GM19240 (cell line): ENCODE data around the gene CSF3R.

ENCODE experiments used
- DNase-seq: peaks from one replicate; pipeline ENCODE4 v3.0.0; 2011; ENCODE audit warnings: low spot score; ENCODE audit not compliant: insufficient read length

CSF3R gene

GRCh38 chr1:36463463-36463802 is 19.3 kb downstream of the CSF3R start:
- no peak for DNase-seq

- DNase-seq, result no peak
Observed at GRCh38 chr1:36458910-36459309, 23.8 kb downstream of the CSF3R start.

- no peak for DNase-seq
Observed at GRCh38 chr1:36457691-36458090, 25.0 kb downstream of the CSF3R start.

GRCh38 chr1:36456391-36456928 is 26.3 kb downstream of the CSF3R start:
- no peak for DNase-seq

- DNase-seq, result no peak
Observed at GRCh38 chr1:36455386-36455785, 27.3 kb downstream of the CSF3R start.

- DNase-seq, result no peak
Observed at GRCh38 chr1:36453600-36454388, 28.9 kb downstream of the CSF3R start.

GRCh38 chr1:36453051-36453450 is 29.7 kb downstream of the CSF3R start:
- DNase-seq, result no peak

- DNase-seq, result no peak
Observed at GRCh38 chr1:36450919-36451305, 31.8 kb downstream of the CSF3R start.

GRCh38 chr1:36450270-36450918 is 32.3 kb downstream of the CSF3R start, which contains the start of gene OSCP1:
OSCP1 (minus strand) TSS chr1:36450451; CDS start chr1:36450369, 82 bp downstream.
- peak; percentile 97 for DNase-seq

GRCh38 chr1:36448530-36449056 is 34.1 kb downstream of the CSF3R start:
- DNase-seq, result no peak

- DNase-seq, result no peak
Observed at GRCh38 chr1:36447450-36447849, 35.3 kb downstream of the CSF3R start.

GRCh38 chr1:36446746-36447145 is 36.0 kb downstream of the CSF3R start:
- DNase-seq, result no peak

GRCh38 chr1:36446271-36446670 is 36.4 kb downstream of the CSF3R start:
- DNase-seq, result no peak

GRCh38 chr1:36443297-36443696 is 39.4 kb downstream of the CSF3R start:
- no peak for DNase-seq

- no peak for DNase-seq
Observed at GRCh38 chr1:36442337-36442736, 40.4 kb downstream of the CSF3R start.

GRCh38 chr1:36440646-36441045 is 42.1 kb downstream of the CSF3R start:
- DNase-seq, result no peak

- no peak for DNase-seq
Observed at GRCh38 chr1:36440044-36440443, 42.7 kb downstream of the CSF3R start.

- no peak for DNase-seq
Observed at GRCh38 chr1:36438715-36439114, 44.0 kb downstream of the CSF3R start.

GRCh38 chr1:36436821-36437220 is 45.9 kb downstream of the CSF3R start:
- DNase-seq, result no peak

- DNase-seq, result no peak
Observed at GRCh38 chr1:36433102-36433501, 49.6 kb downstream of the CSF3R start.

GRCh38 chr1:36432616-36433015 is 50.1 kb downstream of the CSF3R start:
- DNase-seq, result no peak

- no peak for DNase-seq
Observed at GRCh38 chr1:36425791-36426190, 56.9 kb downstream of the CSF3R start.
